Measurements from ENCODE around the gene SPDYE4.

Gene SPDYE4

GRCh38 chr17:8782176-8782575 lies 23.8 kb upstream of the SPDYE4 start:
- no peak for DNase-seq

DNA sequence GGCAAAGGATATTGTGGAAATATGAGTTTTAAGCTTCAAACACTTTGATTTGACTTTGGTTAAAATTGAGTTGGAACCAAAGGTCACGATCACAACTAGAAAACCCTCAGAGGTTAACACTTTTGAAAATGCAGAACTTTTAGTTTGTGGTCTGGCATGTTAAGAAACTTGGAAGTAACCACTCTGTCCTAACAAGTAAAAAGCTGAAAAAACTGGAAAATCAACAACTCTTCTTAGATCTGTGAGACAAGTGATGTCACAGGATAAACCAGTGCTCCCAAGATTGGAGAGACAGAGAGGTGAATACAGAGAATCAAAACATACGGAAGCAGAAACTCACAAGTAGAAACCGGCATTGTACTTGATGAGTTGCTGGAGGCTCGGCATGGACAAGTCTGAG lies 23.4 kb upstream of the SPDYE4 start:
- DNase-seq = no peak

GRCh38 chr17:8776881-8777280 lies 18.5 kb upstream of the SPDYE4 start:
- no peak for DNase-seq

- DNase-seq = no peak
Observed at GRCh38 chr17:8776248-8776647, 17.9 kb upstream of the SPDYE4 start.

DNA sequence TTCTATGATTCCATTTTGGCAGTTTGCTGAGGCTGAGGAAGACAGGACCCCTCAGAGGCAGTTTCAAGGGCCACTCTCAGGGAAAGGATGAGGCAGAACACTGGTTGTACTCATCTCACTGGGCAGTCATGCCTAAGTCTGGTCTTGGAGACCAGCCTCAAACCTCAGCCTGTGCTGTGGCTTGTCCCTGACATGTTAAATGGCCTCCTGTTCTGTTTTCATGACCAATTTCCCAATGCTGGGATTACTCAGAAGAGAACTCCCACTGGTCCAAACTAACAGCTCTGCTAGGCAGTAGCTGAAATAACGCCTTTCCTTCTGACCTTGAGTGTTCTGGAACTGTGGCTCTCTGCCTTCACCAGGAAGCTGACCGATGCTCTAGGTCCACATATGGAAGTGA lies 8.4 kb upstream of the SPDYE4 start:
- no peak for DNase-seq

DNA sequence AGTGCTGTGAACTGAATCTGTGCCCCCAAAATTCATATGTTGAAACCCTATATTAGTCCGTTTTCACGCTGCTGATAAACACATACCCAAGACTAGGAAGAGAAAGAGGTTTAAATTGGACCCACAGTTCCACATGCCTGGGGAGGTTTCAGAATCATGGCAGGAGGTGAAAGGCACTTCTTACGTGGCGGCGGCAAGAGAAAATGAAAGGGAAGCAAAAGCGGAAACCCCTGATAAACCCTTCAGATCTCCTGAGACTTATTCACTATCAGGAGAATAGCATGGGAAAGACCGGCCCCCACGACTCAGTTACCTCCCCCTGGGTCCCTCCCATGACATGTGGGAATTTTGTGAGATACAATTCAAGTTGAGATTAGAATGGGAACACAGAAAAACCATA lies 3.7 kb upstream of the SPDYE4 start:
- DNase-seq = no peak

DNA sequence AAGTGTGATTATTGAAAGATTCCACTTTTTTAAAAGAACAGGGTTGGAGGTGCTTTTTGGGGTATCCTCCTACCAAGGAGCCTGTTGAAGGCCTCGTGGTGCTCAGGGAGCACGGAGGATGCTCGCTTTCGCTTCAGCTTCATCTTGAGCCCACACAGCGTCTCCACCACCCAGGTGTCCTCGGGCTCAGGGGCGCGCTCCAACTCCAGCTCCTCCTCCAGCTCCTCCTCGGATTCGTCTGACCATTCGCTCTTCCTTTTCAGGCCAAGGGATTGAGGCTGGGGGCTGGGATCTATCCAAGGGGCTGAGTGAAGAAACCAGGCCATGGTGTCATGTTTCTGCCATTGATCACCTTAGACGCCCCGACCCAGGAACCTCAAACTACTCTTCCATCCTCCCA lies 1.2 kb downstream of the SPDYE4 start:
- no peak for DNase-seq

DNA sequence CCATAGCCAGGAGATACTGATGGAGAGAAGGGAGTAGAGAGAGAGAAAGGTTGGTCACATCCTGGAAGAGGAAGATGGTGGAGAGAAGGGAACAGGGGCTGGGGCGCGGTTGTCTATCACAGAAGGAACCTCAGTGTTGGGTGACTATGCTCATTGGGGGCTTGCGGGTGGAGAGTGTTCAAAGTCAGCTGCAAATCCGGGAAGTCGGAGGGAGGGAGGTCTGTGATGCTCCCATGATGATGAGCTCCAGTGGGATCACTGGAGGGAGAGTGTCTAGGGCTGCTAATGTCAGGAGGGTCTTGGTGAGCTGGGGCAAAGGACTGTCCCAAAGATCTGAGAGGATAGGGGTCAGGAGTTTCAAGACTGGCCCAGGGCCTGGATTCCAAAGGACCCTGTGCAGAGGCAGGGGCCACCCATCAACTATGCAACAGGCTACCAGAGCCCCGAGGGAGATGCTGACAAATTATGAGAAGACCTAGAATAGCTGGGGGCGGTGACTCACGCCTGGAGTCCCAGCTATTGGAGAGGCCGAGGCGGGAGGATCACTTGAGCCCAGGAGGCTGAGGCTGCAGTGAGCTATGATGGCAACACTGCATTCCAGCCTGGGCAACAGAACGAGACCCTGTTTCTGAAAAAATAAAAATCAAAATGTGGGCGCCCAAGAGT lies 2.6 kb downstream of the SPDYE4 start:
- DNase-seq = no peak

DNA sequence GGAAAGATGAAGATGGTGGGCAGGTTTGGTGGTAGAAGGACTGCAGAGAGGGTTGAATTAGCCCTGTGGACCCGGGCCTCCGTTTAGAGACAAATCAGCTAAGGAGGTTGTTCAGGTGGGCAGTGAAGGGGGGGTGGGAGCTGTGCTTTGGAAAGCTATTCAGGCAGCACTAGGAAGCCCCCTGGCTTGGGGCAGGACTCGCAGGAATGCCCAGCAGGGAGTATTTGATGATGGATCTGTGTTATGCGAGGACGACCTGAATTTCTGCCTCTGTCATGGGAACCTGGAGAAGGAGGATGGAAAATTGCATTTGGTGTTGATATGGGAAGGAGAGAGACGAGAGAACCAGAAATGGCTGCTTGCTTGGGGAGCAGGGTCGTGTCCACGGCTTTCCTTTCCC lies 3.5 kb downstream of the SPDYE4 start:
- DNase-seq = no peak

- DNase-seq = no peak
Observed at GRCh38 chr17:8753976-8754440, 4.3 kb downstream of the SPDYE4 start.

- no peak for DNase-seq
Observed at GRCh38 chr17:8753136-8753975, 5.0 kb downstream of the SPDYE4 start.

DNA sequence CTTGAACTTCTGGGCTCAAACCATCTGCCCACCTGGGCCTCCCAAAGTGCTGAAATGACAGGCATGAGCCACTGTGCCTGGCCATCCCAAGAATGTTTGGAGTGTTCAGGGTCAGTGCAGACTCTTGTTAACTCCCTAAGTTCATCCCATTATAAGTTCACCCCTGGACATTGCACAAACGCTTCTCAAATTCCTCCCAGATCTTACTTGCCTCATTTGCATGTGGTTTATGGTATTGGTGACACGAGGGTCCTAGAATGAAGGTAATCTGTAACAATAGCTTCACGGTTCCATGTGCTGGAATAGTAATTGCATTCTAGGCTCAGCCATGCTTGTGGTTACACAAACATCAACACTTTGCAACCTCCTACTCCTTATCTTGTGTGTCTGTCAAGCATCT lies 8.7 kb downstream of the SPDYE4 start:
- no peak for DNase-seq

GRCh38 chr17:8747742-8748141 lies 10.6 kb downstream of the SPDYE4 start:
- no peak for DNase-seq

DNA sequence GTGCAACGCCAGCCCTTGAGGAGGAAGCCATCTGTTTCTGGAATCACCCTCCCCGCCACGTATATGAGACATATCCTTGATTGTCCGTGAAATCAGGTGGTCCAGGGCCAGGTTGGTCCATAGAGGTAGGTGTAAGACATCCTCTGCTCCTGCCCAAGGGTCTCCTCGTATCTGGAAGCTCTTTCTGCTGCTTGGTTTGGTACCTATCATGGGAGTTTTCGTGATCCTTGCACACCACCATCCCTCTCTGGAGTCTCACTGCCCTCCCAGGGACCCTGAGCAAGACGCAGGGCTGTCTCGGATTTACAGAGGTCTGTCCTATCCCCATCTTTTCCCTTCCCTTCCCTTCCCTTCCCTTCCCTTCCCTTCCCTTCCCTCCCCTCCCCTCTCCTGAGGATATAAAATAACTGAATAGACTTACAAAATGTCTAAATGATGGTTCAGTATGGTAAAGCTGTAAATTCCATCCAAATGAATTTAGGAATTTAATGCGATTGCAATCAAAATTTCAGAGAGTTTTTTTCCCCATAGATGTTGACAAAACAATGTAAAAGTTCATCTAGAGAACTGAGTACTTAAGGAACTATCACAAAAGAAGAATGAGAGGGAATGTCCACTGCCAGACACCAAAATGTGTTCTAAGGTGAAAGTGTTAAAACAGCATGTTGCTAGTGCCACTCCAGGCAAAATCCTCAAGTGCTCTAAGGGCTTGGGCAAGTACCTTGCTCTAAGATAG lies 11.7 kb downstream of the SPDYE4 start:
- DNase-seq = no peak

DNA sequence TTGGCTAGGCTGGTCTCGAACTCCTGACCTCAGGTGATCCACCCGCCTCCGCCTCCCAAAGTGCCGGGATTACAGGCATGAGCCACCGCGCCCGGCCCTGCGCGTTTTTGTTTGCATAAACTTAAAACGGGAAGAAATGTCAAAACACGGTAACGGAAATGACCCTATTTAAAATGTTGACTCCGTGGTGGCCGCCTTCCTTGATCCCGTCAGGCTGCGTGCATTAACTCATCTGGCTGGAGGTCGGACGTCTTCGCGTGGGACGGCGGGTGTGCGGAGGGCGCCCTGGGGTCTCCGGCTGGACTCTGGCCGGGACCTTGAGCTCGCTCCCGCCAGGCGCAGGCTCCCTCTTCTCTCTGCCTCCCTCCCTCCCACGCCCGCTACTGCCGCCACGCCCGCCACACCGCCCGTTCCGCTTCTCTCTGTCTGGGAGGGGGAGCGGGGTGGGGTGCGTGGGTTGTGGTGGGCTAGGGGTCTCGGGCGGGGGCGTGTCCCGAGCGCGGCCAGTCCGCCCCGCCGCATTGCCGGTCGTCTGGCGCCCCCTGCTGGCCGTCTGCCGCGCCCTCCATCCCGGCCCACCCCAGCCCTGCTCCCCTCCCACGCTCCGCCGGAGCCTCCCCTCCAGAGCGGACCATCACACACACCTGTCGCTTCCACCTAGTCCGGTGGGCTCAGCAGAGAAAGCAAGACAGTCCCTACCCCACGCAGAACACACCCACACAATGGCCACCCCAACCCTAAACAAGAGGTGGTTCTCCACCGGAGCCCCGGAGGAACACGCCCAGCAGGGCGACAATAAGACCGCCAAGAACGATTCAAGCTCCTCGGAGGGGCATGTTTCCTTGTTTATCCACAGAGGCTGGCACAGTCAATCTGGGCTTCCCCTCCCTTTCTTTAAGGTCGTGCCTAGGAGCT lies 12.5 kb downstream of the SPDYE4 start:
- DNase-seq = peak; percentile 81

GRCh38 chr17:8744086-8744785 lies 14.1 kb downstream of the SPDYE4 start:
- DNase-seq = no peak

GRCh38 chr17:8742819-8743218 lies 15.5 kb downstream of the SPDYE4 start:
- no peak for DNase-seq

DNA sequence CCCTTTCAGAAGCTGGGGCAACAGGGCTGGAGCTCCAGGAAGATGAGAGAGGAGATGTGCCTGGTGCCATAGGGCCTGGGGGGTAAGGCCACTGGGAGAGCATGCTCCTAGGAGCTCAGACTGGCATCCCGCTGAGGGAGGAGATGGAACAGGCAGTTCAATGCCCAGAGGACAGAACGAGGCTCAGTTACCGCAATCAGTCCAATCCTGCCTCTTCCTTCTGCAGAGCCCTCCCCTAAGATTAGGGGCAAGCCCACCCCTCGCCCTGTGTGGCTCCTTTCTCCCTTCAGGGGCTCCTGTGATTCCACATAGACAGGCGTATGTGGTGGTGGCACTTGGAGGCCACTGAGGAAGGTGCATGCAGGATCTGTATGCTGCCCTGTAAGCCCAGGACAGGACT lies 16.1 kb downstream of the SPDYE4 start:
- DNase-seq = no peak

- DNase-seq = no peak
Observed at GRCh38 chr17:8741771-8742170, 16.6 kb downstream of the SPDYE4 start.

- no peak for DNase-seq
Observed at GRCh38 chr17:8741366-8741765, 17.0 kb downstream of the SPDYE4 start.

DNA sequence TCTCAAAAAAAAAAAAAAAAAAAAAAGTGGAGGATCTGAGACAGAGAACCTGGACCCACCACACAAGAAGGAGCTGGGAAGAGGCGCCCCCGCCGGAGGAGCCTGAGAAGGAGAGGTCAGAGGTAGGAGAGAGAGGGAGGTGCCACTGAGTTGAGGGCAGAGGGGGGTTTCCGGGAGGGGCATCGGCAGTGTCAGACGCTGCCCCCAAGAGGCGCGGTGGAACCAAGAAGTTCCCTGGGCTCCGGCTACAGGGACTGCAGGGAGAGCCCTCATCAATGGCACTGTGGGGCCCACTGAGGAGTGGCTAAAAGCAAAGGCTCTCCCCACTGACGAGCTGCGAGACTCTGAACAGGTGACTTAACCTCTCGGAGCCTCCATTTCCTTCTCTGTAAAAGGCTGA lies 17.9 kb downstream of the SPDYE4 start:
- peak; percentile 16 for DNase-seq

- no peak for DNase-seq
Observed at GRCh38 chr17:8739097-8739496, 19.2 kb downstream of the SPDYE4 start.
